ENCODE data around the gene PTH2.

Gene PTH2

GRCh38 chr19:49430678-49431329 lies 7.6 kb upstream of the PTH2 start:
- no peak for DNase-seq

- DNase-seq = no peak
Measured at GRCh38 chr19:49430172-49430677, 7.0 kb upstream of the PTH2 start.

GRCh38 chr19:49428547-49429451 lies 5.6 kb upstream of the PTH2 start:
- no peak for DNase-seq

GRCh38 chr19:49427855-49428546 lies 4.8 kb upstream of the PTH2 start:
- no peak for DNase-seq

- DNase-seq = no peak
Measured at GRCh38 chr19:49427339-49427738, 4.1 kb upstream of the PTH2 start.

- no peak for DNase-seq
Measured at GRCh38 chr19:49425922-49426592, 2.8 kb upstream of the PTH2 start.

GRCh38 chr19:49425178-49425577 lies 1.9 kb upstream of the PTH2 start, which contains the start of gene GFY:
Gene GFY (plus strand): TSS chr19:49425388. CDS start chr19:49426431, 1,043 bp downstream.
- DNase-seq = no peak

GRCh38 chr19:49423985-49424303 lies 703 bp upstream of the PTH2 start:
- no peak for DNase-seq

- no peak for DNase-seq
Measured at GRCh38 chr19:49422407-49423070, 702 bp downstream of the PTH2 start.

- no peak for DNase-seq
Measured at GRCh38 chr19:49421878-49422202, 1.4 kb downstream of the PTH2 start.

GRCh38 chr19:49421039-49421877 lies 2.0 kb downstream of the PTH2 start:
- peak; percentile 26 for DNase-seq

GRCh38 chr19:49420227-49420626 lies 3.0 kb downstream of the PTH2 start:
- DNase-seq = no peak

- DNase-seq = no peak
Measured at GRCh38 chr19:49419173-49419572, 4.1 kb downstream of the PTH2 start.

GRCh38 chr19:49418511-49418910 lies 4.7 kb downstream of the PTH2 start:
- no peak for DNase-seq

- no peak for DNase-seq
Measured at GRCh38 chr19:49417088-49417487, 6.2 kb downstream of the PTH2 start.

GRCh38 chr19:49415810-49416200 lies 7.4 kb downstream of the PTH2 start:
- DNase-seq = no peak

- no peak for DNase-seq
Measured at GRCh38 chr19:49415102-49415809, 8.0 kb downstream of the PTH2 start.

GRCh38 chr19:49414256-49414655 lies 9.0 kb downstream of the PTH2 start:
- no peak for DNase-seq

- no peak for DNase-seq
Measured at GRCh38 chr19:49413348-49413747, 9.9 kb downstream of the PTH2 start.

GRCh38 chr19:49411681-49412326 lies 11.4 kb downstream of the PTH2 start:
- DNase-seq = no peak
